ENCODE results near the gene PPDPF. TPM values are rescaled to one million over a fixed set of nuclear protein-coding genes. Genes with fewer than 3 reads are reported as not detected.

PPDPF gene
- total and polyA plus RNA-seq, 2 of the 8 experiments (the other 6 are each of a cell fraction or from before 2014, with no cell fraction given): 30.5 to 138 TPM

GRCh38 chr20:63483834-63484233 is 36.7 kb upstream of the PPDPF start:
- no peak overlapping the region for H4K5ac ChIP-seq (ENCODE audit: insufficient read length, low read depth, low read length)
- TF ChIP-seq GABPA (IDR thresholded peaks at IDR 0.05; ENCODE audit: borderline replicate concordance, insufficient read depth, low read length): peak; percentile 17; the same call in 1 of the 2 replicates
- TF ChIP-seq TEAD4 (IDR thresholded peaks at IDR 0.05; ENCODE audit: low read depth, low read length): no peak
- TF ChIP-seq CTCF (IDR thresholded peaks at IDR 0.05; ENCODE audit: control extremely low read depth in 1 of 3, insufficient read depth in 1 of 3, low read depth in 1 of 3, low read length in 3 of 3): peak; percentile 53 to 59 (median 57)
- 0 out of 2 replicates have a peak, but pooled peaks have one; percentile 44 for TF ChIP-seq TCF12 (IDR thresholded peaks at IDR 0.05; ENCODE audit: low read depth, low read length)
- peak; percentile 62 to 77 for TF ChIP-seq RAD21 (IDR thresholded peaks at IDR 0.05 in 1 of 2, conservative IDR thresholded peaks at IDR 0.05 in 1 of 2; ENCODE audit: low read depth in 2 of 2, low read length in 2 of 2)
- TF ChIP-seq SRF (IDR thresholded peaks at IDR 0.05; ENCODE audit: low read depth, low read length): no peak
- H3K36me3 ChIP-seq (ENCODE audit: control insufficient read depth in 2 of 4, insufficient read depth in 4 of 4, low read length in 3 of 4): no peaks in the 10 kb centered on the region
- H3K56ac ChIP-seq (replicated peaks; ENCODE audit: insufficient read length, low read depth, low read length): no peak overlapping the region
- H3K4me2 ChIP-seq (ENCODE audit: insufficient read depth in 1 of 2, low read depth in 2 of 2, low read length in 2 of 2): no peak overlapping the region
- no peaks in the 10 kb centered on the region for H4K20me1 ChIP-seq (replicated peaks in 1 of 2; ENCODE audit: control insufficient read depth in 1 of 2, insufficient read depth in 2 of 2, low read length in 2 of 2)
- no peak overlapping the region for H3K9ac ChIP-seq (replicated peaks in 1 of 4; ENCODE audit: extremely low read depth in 1 of 4, low read depth in 3 of 4, low read length in 3 of 4)
- H2BK5ac ChIP-seq (ENCODE audit: low read depth, low read length): no peak overlapping the region
- H2AK5ac ChIP-seq (ENCODE audit: low read depth, low read length): no peak overlapping the region
- no peak overlapping the region for H3K23ac ChIP-seq (ENCODE audit: insufficient read length)
- no peak overlapping the region for H2BK12ac ChIP-seq (ENCODE audit: low read depth, low read length)
- no peak overlapping the region for H2BK120ac ChIP-seq (replicated peaks; ENCODE audit: low read depth, low read length)
- H2AFZ ChIP-seq (ENCODE audit: low read length): no peak overlapping the region
- DNase-seq (ENCODE audit: low read depth in 1 of 2, low spot score in 2 of 2): no peak
- no peak for FAIRE-seq
- H3K27ac ChIP-seq (ENCODE audit: low read depth, low read length): no peak overlapping the region
- no peaks in the 10 kb centered on the region for H3K79me1 ChIP-seq (ENCODE audit: low read depth, low read length)
- H4K8ac ChIP-seq (ENCODE audit: extremely low read depth, insufficient read depth, low read length): no peak overlapping the region
- no peaks in the 10 kb centered on the region for H3K79me2 ChIP-seq (ENCODE audit: control insufficient read depth in 1 of 2, insufficient read depth in 2 of 2, low read length in 2 of 2)
- H4K91ac ChIP-seq (replicated peaks; ENCODE audit: insufficient read length, low read length): no peak overlapping the region
- no peak overlapping the region for H3K4me3 ChIP-seq (ENCODE audit: extremely low read depth in 1 of 4, insufficient read depth in 2 of 4, low read depth in 3 of 4, low read length in 4 of 4)
- no peak overlapping the region for H2BK15ac ChIP-seq (ENCODE audit: low read length)
- POLR2A ChIA-PET (ENCODE audit: partially characterized antibody): interaction anchor here (0.6 to 1.9 kb wide), 6 partner anchors 12 to 213 kb away, joined by 3 to 6 read pairs (median 4); partner anchors contain the start of genes KCNQ2 and PPDPF
- peaks cover 2% of the 10 kb centered on the region; the same call in 1 of the 2 replicates for H3K23me2 ChIP-seq (ENCODE audit: low read depth, low read length)
- 82% methylated on average over 4 of the region's 12 CpGs; no CpG with 5 or more reads in 1 of the 2 experiments for WGBS, 2 experiments (ENCODE audit: extremely low coverage in 1 of 2, insufficient coverage in 1 of 2, insufficient read length in 1 of 2, insufficient replicate concordance in 2 of 2, low coverage in 1 of 2, low lambda C conversion rate in 2 of 2, missing lambda C conversion rate in 1 of 2)
- peaks cover 0 to 12% (median 8%) of the 10 kb centered on the region in 4 experiments; a peak in 6 of 7 replicates for H3K27me3 ChIP-seq (replicated peaks in 1 of 4; ENCODE audit: control insufficient read depth in 3 of 4, extremely low read depth in 1 of 4, insufficient read depth in 3 of 4, low read length in 3 of 4)
- CTCF ChIA-PET (ENCODE audit: partially characterized antibody): interaction anchor here (0.6 to 4.8 kb wide), 16 partner anchors 8 to 490 kb away, joined by 3 to 39 read pairs (median 4); partner anchors contain the start of gene PTK6
- H2BK20ac ChIP-seq (ENCODE audit: low read length): no peak overlapping the region
- peaks cover 4% of the 10 kb centered on the region in 2 experiments; a peak in 1 of 4 replicates for H3K9me3 ChIP-seq (ENCODE audit: insufficient read depth in 2 of 2, low read depth in 1 of 2, low read length in 1 of 2)
- peaks cover 0 to 29% (median 16%) of the 10 kb centered on the region in 4 experiments; a peak in 5 of 7 replicates for H3K4me1 ChIP-seq (replicated peaks in 1 of 4; ENCODE audit: control insufficient read depth in 3 of 4, insufficient read depth in 4 of 4, low read length in 3 of 4)
- H3K14ac ChIP-seq (ENCODE audit: insufficient read length): no peak overlapping the region
- no peak overlapping the region for H3K4ac ChIP-seq (replicated peaks; ENCODE audit: insufficient read length, low read depth, low read length)
- H3K18ac ChIP-seq (ENCODE audit: extremely low read depth, low read length): no peak overlapping the region

Data from H1 (cell line).